ENCODE results near the gene RORC. TPM values are rescaled to one million over a fixed set of nuclear protein-coding genes. Genes with fewer than 3 reads are reported as not detected.
"Not testable (repeated sequence)": the region's sequence is repeated elsewhere in the genome, so short reads cannot be mapped to it uniquely, and the experiment has no call there.

Gene RORC
- total RNA-seq, 1 donor: not detected

DNA sequence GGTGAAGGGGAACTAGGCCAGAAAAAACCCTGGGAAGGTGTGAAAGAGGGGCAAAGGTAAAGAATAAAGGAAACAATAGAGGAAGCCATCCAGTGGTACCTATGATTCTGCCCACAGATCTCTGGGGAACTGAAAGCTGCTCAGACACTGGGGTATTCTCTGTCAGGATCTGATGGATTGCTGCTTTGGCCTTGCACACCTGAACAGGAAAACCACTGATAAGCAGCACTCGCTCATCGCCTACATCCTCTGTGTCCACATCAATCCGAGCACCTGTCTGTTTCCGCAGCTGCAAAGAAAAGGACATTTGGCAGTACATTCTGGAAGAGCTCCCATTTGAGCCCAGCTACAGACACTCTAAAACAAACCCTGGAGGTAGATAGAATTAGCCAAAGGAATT, 51.8 kb downstream of the RORC start:
- TF ChIP-seq, protein P1, sequence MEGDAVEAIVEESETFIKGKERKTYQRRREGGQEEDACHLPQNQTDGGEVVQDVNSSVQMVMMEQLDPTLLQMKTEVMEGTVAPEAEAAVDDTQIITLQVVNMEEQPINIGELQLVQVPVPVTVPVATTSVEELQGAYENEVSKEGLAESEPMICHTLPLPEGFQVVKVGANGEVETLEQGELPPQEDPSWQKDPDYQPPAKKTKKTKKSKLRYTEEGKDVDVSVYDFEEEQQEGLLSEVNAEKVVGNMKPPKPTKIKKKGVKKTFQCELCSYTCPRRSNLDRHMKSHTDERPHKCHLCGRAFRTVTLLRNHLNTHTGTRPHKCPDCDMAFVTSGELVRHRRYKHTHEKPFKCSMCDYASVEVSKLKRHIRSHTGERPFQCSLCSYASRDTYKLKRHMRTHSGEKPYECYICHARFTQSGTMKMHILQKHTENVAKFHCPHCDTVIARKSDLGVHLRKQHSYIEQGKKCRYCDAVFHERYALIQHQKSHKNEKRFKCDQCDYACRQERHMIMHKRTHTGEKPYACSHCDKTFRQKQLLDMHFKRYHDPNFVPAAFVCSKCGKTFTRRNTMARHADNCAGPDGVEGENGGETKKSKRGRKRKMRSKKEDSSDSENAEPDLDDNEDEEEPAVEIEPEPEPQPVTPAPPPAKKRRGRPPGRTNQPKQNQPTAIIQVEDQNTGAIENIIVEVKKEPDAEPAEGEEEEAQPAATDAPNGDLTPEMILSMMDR (IDR thresholded peaks at IDR 0.05; ENCODE audit: insufficient read depth, low read depth, low read length): no peak
- no peak overlapping the region for H3K4me3 ChIP-seq (ENCODE audit: low read depth, low read length)
- DNase-seq (ENCODE audit: low read depth): no peak

DNA sequence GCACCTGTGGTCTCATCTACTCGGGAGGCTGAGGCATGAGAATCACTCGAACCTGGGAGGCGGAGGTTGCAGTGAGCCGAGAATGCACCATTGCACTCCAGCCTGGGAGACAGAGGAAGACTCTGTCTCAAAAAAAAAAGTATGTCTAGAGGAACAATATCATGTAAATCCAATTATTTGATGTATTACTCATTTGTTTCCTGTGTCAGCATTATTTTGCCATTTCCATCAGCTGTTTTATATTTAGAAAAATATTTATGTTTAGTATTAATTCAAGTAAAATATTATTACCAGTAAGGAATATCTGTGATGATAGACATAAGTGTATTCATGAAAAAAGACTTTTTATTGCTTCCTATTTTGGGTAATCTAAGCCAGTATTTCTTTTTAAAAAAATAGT, 54.3 kb downstream of the RORC start:
- no peak for DNase-seq (ENCODE audit: low read depth)
- H3K4me3 ChIP-seq (ENCODE audit: low read depth, low read length): no peak overlapping the region
- TF ChIP-seq, protein P1 (IDR thresholded peaks at IDR 0.05; ENCODE audit: insufficient read depth, low read depth, low read length): no peak

DNA sequence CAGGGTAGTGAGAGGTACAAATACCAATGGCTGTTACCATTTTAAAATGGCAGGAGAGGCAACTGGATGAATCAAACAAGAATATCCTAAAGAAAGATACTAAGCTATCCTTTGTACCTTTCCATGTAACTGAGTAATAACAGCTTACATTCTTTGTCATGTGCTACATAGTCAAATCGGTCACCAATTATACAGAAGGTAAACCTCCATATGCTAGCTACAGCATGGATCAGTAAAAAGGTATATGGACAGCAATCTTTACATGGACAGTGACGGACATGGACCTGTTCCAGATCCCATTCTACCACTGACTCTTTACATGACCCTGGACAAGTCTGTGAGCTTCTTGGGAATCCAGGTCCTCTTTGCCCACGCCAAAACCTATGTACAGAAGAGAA, 54.9 kb downstream of the RORC start:
- DNase-seq (ENCODE audit: low read depth): no peak
- no peak overlapping the region for H3K4me3 ChIP-seq (ENCODE audit: low read depth, low read length)
- TF ChIP-seq, protein P1 (IDR thresholded peaks at IDR 0.05; ENCODE audit: insufficient read depth, low read depth, low read length): no peak

DNA sequence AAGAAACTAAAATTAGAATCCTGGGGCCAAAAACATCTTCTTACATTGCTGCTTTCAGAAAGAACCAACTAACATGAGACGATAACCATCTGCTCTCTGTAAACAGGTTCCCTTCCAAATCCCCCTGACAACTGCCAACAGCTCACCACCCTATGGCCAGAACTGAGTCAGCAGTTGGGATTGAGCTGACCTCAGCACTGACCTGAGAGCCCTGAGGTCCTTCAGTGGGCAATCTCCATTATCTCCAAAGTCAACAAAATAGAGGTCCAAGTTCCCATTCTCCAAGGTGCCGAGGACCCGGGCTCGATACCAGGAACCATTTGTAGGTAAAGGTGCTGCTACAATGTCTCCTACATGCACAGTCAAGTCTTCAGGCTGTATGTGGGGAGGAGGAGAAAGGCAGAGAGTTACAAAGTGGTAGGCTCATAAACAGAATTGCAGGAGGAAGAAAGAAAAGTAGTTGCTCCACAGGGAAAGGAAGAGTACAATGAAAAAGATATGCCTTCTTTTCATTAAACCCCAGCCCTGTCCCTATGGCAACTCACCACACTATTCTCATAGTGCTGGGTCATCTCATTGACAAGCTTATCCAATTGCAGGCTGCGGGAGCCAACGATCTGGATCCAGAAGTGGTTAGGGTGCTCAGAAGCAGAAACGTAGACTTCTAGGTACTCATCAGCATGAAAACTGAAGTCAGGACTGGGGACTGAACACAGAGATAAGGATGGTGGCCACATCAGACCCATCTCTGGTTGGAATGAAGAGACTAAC, 55.5 kb downstream of the RORC start:
- no peak overlapping the region for H3K4me3 ChIP-seq (ENCODE audit: low read depth, low read length)
- TF ChIP-seq, protein P1 (IDR thresholded peaks at IDR 0.05; ENCODE audit: insufficient read depth, low read depth, low read length): no peak
- no peak for DNase-seq (ENCODE audit: low read depth)

DNA sequence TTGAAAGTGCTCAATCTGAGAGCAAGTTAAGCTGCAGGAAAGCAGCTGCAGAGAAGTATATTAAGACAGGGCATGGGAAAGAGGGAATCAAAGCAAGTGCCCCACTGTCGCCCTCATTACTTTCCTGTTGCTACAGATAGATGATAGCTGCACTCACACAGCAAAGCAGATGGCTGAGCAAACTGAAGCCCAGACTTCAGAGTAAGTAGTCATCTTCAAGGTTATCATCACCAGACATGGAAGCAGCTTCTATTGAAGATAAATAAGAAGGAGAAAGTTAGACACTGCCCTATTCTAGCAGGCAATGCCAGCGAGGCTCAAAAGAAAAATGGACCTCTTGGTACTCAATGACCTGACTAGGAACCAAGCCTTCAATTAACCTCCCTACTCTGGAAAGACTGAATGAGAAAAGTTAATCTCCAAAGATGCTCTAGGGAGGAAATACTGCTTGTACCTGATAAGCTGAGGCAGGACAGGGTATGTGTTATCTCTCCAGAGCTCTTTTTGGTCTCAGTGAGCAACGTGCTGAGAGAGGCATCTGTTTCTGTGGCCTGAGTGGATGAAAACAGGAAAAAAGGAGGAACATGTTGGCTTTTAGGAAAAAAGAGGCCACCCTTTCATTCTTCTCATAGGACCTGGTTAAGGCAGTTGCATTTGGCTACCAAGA, 57.2 kb downstream of the RORC start:
- TF ChIP-seq, protein P1 (IDR thresholded peaks at IDR 0.05; ENCODE audit: insufficient read depth, low read depth, low read length): no peak
- H3K4me3 ChIP-seq (ENCODE audit: low read depth, low read length): no peak overlapping the region
- DNase-seq (ENCODE audit: low read depth): no peak

DNA sequence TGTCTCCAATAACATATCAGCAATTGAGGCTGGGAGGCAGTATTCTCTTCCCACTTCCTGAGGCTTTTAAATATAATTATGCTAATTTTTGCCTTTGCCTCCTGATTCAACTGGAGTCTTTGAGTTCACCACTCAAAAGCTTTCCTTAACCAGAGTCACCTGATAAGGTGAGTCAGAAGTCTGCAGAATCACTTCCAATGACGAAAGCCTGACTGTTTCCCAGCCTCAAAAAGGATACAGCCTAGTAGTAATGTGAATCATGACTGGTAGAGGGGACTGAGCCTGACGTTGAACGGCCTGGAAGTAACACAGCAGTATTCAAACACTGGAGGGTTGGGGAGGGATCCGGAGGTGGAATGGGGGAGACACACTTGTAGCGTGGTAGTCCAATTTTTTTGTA, 57.9 kb downstream of the RORC start:
- TF ChIP-seq, protein P1 (IDR thresholded peaks at IDR 0.05; ENCODE audit: insufficient read depth, low read depth, low read length): no peak
- no peak for DNase-seq (ENCODE audit: low read depth)
- H3K4me3 ChIP-seq (ENCODE audit: low read depth, low read length): no peak overlapping the region

DNA sequence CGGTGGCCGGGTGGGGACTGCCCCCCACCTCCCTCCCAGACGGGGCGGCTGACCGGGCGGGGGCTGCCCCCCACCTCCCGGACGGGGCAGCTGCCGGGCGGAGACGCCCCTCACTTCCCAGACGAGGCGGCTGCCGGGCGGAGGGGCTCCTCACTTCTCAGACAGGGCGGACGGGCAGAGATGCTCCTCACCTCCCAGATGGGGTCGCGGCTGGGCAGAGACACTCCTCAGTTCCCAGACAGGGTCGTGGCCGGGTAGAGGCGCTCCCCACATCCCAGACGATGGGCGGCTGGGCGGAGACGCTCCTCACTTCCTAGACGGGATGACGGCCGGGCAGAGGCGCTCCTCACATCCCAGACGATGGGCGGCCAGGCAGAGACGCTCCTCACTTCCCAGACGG, 62.3 kb downstream of the RORC start:
- H3K4me3 ChIP-seq (ENCODE audit: low read depth, low read length); DNase-seq (ENCODE audit: low read depth): not testable (repeated sequence)

DNA sequence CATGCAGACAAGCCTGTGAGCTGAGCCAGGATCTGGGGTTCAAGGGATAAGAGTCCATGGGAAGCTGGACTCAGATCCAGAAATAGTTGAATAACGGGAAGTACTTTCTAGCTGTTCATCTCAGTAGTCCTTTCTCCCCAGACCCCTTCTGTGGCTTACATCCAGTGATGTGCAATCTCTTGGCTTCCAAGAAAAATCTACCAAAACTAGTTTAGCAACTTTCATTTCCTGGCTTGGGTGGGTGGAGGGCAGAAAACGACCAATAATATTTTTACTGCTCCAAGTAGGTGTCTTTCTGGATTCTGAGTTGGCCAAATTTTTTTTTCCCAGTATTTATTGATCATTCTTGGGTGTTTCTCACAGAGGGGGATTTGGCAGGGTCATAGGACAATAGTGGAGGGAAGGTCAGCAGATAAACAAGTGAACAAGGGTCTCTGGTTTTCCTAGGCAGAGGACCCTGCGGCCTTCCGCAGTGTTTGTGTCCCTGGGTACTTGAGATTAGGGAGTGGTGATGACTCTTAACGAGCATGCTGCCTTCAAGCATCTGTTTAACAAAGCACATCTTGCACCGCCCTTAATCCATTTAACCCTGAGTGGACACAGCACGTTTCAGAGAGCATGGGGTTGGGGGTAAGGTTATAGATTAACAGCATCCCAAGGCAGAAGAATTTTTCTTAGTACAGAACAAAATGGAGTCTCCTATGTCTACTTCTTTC, 63.1 kb downstream of the RORC start:
- DNase-seq (ENCODE audit: low read depth); H3K4me3 ChIP-seq (ENCODE audit: low read depth, low read length): not testable (repeated sequence)
